Measurements from ENCODE around the gene IGSF8. TPM values are rescaled to one million over a fixed set of nuclear protein-coding genes. Genes with fewer than 3 reads are reported as not detected.

Gene IGSF8
- total and polyA plus RNA-seq, 2 of the 8 experiments (the other 6 are each of a cell fraction or from before 2014, with no cell fraction given) = 69.6 to 132 TPM

- CTCF ChIA-PET (ENCODE audit: partially characterized antibody) = interaction anchor here (0.6 to 7.4 kb wide), 30 partner anchors 12 to 1084 kb away, joined by 3 to 256 read pairs (median 8); partner anchors contain the start of genes ATP1A2, CASQ1, KCNJ9 and PEA15
- peak overlapping the region; percentile 22; the same call in 1 of the 2 replicates for H3K18ac ChIP-seq (ENCODE audit: extremely low read depth, low read length)
- no peaks in the 10 kb centered on the region for H3K36me3 ChIP-seq (ENCODE audit: control insufficient read depth in 2 of 4, insufficient read depth in 4 of 4, low read length in 3 of 4)
- peak overlapping the region; percentile 32; the same call in 1 of the 2 replicates for H2AK5ac ChIP-seq (ENCODE audit: low read depth, low read length)
- H3K4me1 ChIP-seq (replicated peaks in 1 of 4; ENCODE audit: control insufficient read depth in 3 of 4, insufficient read depth in 4 of 4, low read length in 3 of 4) = peaks cover 7 to 22% (median 13%) of the 10 kb centered on the region in 4 experiments; a peak in 6 of 7 replicates
- H3K4ac ChIP-seq (replicated peaks; ENCODE audit: insufficient read length, low read depth, low read length) = no peak overlapping the region
- H2BK5ac ChIP-seq (ENCODE audit: low read depth, low read length) = no peak overlapping the region
- H3K9me3 ChIP-seq (ENCODE audit: insufficient read depth in 2 of 2, low read depth in 1 of 2, low read length in 1 of 2) = no peaks in the 10 kb centered on the region
- H2BK120ac ChIP-seq (replicated peaks; ENCODE audit: low read depth, low read length) = no peak overlapping the region
- FAIRE-seq (no peak), DNase-seq (ENCODE audit: low read depth in 1 of 2, low spot score in 2 of 2) (no peak)
- H4K20me1 ChIP-seq (replicated peaks in 1 of 2; ENCODE audit: control insufficient read depth in 1 of 2, insufficient read depth in 2 of 2, low read length in 2 of 2) = no peaks in the 10 kb centered on the region
- no peak overlapping the region for H3K23ac ChIP-seq (ENCODE audit: insufficient read length)
- H3K79me2 ChIP-seq (ENCODE audit: control insufficient read depth in 1 of 2, insufficient read depth in 2 of 2, low read length in 2 of 2) = no peaks in the 10 kb centered on the region
- no peak overlapping the region for H3K4me3 ChIP-seq (ENCODE audit: extremely low read depth in 1 of 4, insufficient read depth in 2 of 4, low read depth in 3 of 4, low read length in 4 of 4)
- no peaks in the 10 kb centered on the region for H3K27me3 ChIP-seq (replicated peaks in 1 of 4; ENCODE audit: control insufficient read depth in 3 of 4, extremely low read depth in 1 of 4, insufficient read depth in 3 of 4, low read length in 3 of 4)
- no peak overlapping the region for H4K91ac ChIP-seq (replicated peaks; ENCODE audit: insufficient read length, low read length)
- no peaks in the 10 kb centered on the region for H3K79me1 ChIP-seq (ENCODE audit: low read depth, low read length)
- H2BK15ac ChIP-seq (ENCODE audit: low read length) = no peak overlapping the region
- H3K56ac ChIP-seq (replicated peaks; ENCODE audit: insufficient read length, low read depth, low read length) = no peak overlapping the region
- H3K9ac ChIP-seq (replicated peaks in 1 of 4; ENCODE audit: extremely low read depth in 1 of 4, low read depth in 3 of 4, low read length in 3 of 4) = no peak overlapping the region
- H4K5ac ChIP-seq (ENCODE audit: insufficient read length, low read depth, low read length) = no peak overlapping the region
- 60 to 100% methylated on average over 1 to 6 of the region's 6 CpGs for WGBS, 2 experiments (ENCODE audit: extremely low coverage in 1 of 2, insufficient coverage in 1 of 2, insufficient read length in 1 of 2, insufficient replicate concordance in 2 of 2, low coverage in 1 of 2, low lambda C conversion rate in 2 of 2, missing lambda C conversion rate in 1 of 2)
- H2BK20ac ChIP-seq (ENCODE audit: low read length) = peak overlapping the region; percentile 43; the same call in 1 of the 2 replicates
- POLR2A ChIA-PET (ENCODE audit: partially characterized antibody) = interaction anchor here (0.6 to 4.2 kb wide), 10 partner anchors 8 to 145 kb away, joined by 3 to 31 read pairs (median 3); partner anchors contain the start of gene ATP1A2
- H3K14ac ChIP-seq (ENCODE audit: insufficient read length) = no peak overlapping the region
- no peak overlapping the region for H4K8ac ChIP-seq (ENCODE audit: extremely low read depth, insufficient read depth, low read length)
- H3K27ac ChIP-seq (ENCODE audit: low read depth, low read length) = no peak overlapping the region
- H3K4me2 ChIP-seq (ENCODE audit: insufficient read depth in 1 of 2, low read depth in 2 of 2, low read length in 2 of 2) = no peak overlapping the region
- H2BK12ac ChIP-seq (ENCODE audit: low read depth, low read length) = peak overlapping the region; percentile 7; the same call in 1 of the 2 replicates
- H2AFZ ChIP-seq (ENCODE audit: low read length) = no peak overlapping the region
- peaks cover 3% of the 10 kb centered on the region; the same call in 1 of the 2 replicates for H3K23me2 ChIP-seq (ENCODE audit: low read depth, low read length)
- no peak for TF ChIP-seq CHD1 (IDR thresholded peaks at IDR 0.05; ENCODE audit: low read depth, low read length)
- TF ChIP-seq FOSL1 (IDR thresholded peaks at IDR 0.05; ENCODE audit: insufficient read depth, low read depth, low read length) = no peak
- TF ChIP-seq EP300 (IDR thresholded peaks at IDR 0.05; ENCODE audit: borderline replicate concordance in 1 of 2, low read depth in 2 of 2, low read length in 2 of 2) = no peak
- no peak for TF ChIP-seq POU5F1 (IDR thresholded peaks at IDR 0.05; ENCODE audit: low read depth, low read length)
- no peak for TF ChIP-seq SAP30 (IDR thresholded peaks at IDR 0.05; ENCODE audit: insufficient read depth, insufficient replicate concordance, low read length)
- TF ChIP-seq CHD2 (IDR thresholded peaks at IDR 0.05; ENCODE audit: low read length) = no peak
- TF ChIP-seq RFX5 (IDR thresholded peaks at IDR 0.05; ENCODE audit: borderline replicate concordance, low read depth, low read length) = no peak
- TF ChIP-seq ASH2L (IDR thresholded peaks at IDR 0.05; ENCODE audit: low read length) = no peak
- TF ChIP-seq CTCF (IDR thresholded peaks at IDR 0.05; ENCODE audit: control extremely low read depth in 1 of 3, insufficient read depth in 1 of 3, low read depth in 1 of 3, low read length in 3 of 3) = no peak
These were observed 5.4 kb upstream of the IGSF8 start for GRCh38 chr1:160103658-160104408.

Data from H1 (cell line).